Liver (tissue), 9 donors: ENCODE results near the gene LHX8. TPM values are rescaled to one million over a fixed set of nuclear protein-coding genes. Genes with fewer than 3 reads are reported as not detected.

Experiments used
- DNase-seq: peaks from one replicate; pipeline ENCODE4 v3.0.0-alpha.2; 2017; ENCODE audit warnings: low spot score
- H3K27ac ChIP-seq, 2 donors: one replicate each; pipeline ENCODE4 v1.7.0; 2013; ENCODE audit warnings: inconsistent platforms in 2 of 2, low read length in 2 of 2, control low read depth in 1 of 2, low read depth in 1 of 2, mild to moderate bottlenecking in 1 of 2
- H3K27me3 ChIP-seq, 4 donors: one replicate each; pipeline versions ENCODE4 v1.6.1 to v1.7.0; 2013; ENCODE audit warnings: low read length in 3 of 4, inconsistent platforms in 1 of 4, mild to moderate bottlenecking in 1 of 4, moderate library complexity in 1 of 4; ENCODE audit not compliant: control insufficient read depth in 4 of 4, insufficient read depth in 4 of 4
- H3K36me3 ChIP-seq, 4 donors: one replicate each; pipeline versions ENCODE4 v1.6.1 to v1.7.0; 2013; ENCODE audit warnings: low read length in 3 of 4, mild to moderate bottlenecking in 3 of 4, low read depth in 1 of 4, moderate library complexity in 1 of 4; ENCODE audit not compliant: control insufficient read depth in 4 of 4, insufficient read depth in 3 of 4
- H3K4me1 ChIP-seq, 4 donors: one replicate each; pipeline versions ENCODE4 v1.6.1 to v1.7.0; 2013; ENCODE audit warnings: low read length in 3 of 4, mild to moderate bottlenecking in 3 of 4, moderate library complexity in 1 of 4; ENCODE audit not compliant: control insufficient read depth in 4 of 4, insufficient read depth in 4 of 4
- H3K4me3 ChIP-seq, 3 donors: one replicate each; pipeline versions ENCODE4 v1.6.1 to v1.7.0; 2013; ENCODE audit warnings: low read length in 3 of 3, control low read depth in 1 of 3, low read depth in 1 of 3, mild to moderate bottlenecking in 1 of 3
- H3K9ac ChIP-seq, 2 donors: one replicate each; pipeline ENCODE4 v1.7.0; 2013; ENCODE audit warnings: low read length in 2 of 2, mild to moderate bottlenecking in 2 of 2, moderate library complexity in 2 of 2, control low read depth in 1 of 2, low read depth in 1 of 2
- H3K9me3 ChIP-seq, 4 donors: one replicate each; pipeline versions ENCODE4 v1.6.1 to v1.7.0; 2013; ENCODE audit warnings: low read length in 3 of 4; ENCODE audit not compliant: control insufficient read depth in 4 of 4
- EGR1 ChIP-seq, 2 donors: IDR thresholded peaks; 2 replicates each; pipeline ENCODE4 v1.6.1; 2016 to 2018; ENCODE audit warnings: antibody characterized with exemption in 2 of 2, low read depth in 2 of 2
- FOXA2 ChIP-seq: IDR thresholded peaks from 2 replicates; pipeline ENCODE4 v1.6.1; 2016; ENCODE audit warnings: antibody characterized with exemption
- GABPA ChIP-seq, 2 donors: IDR thresholded peaks in 1 of 2; conservative IDR thresholded peaks in 1 of 2; 2 replicates each; pipeline ENCODE4 v1.6.1; 2016; ENCODE audit warnings: antibody characterized with exemption in 2 of 2, mild to moderate bottlenecking in 1 of 2, moderate library complexity in 1 of 2
- HNF4A ChIP-seq, 2 donors: conservative IDR thresholded peaks; 2 replicates each; pipeline ENCODE4 v1.6.1; 2016; ENCODE audit warnings: antibody characterized with exemption in 2 of 2, mild to moderate bottlenecking in 2 of 2
- HNF4G ChIP-seq: IDR thresholded peaks from 2 replicates; pipeline ENCODE4 v1.6.1; 2016; ENCODE audit warnings: antibody characterized with exemption
- JUND ChIP-seq, 2 donors: IDR thresholded peaks; 2 replicates each; pipeline ENCODE4 v1.6.1; 2016; ENCODE audit warnings: antibody characterized with exemption in 2 of 2
- NR2F2 ChIP-seq: IDR thresholded peaks from 2 replicates; pipeline ENCODE4 v1.6.1; 2016; ENCODE audit warnings: antibody characterized with exemption
- RAD21 ChIP-seq, 2 donors: IDR thresholded peaks; 2 replicates each; pipeline ENCODE4 v1.6.1; 2016; ENCODE audit warnings: antibody characterized with exemption in 2 of 2, mild to moderate bottlenecking in 2 of 2
- RXRA ChIP-seq, 2 donors: IDR thresholded peaks; 2 replicates each; pipeline ENCODE4 v1.6.1; 2017 to 2018; ENCODE audit warnings: antibody characterized with exemption in 2 of 2, mild to moderate bottlenecking in 1 of 2
- SP1 ChIP-seq: IDR thresholded peaks from 2 replicates; pipeline ENCODE4 v1.6.1; 2018; ENCODE audit warnings: antibody characterized with exemption, mild to moderate bottlenecking
- TAF1 ChIP-seq: conservative IDR thresholded peaks from 2 replicates; pipeline ENCODE4 v1.6.1; 2016; ENCODE audit warnings: antibody characterized with exemption, mild to moderate bottlenecking
- YY1 ChIP-seq: IDR thresholded peaks from 2 replicates; pipeline ENCODE4 v1.6.1; 2016; ENCODE audit warnings: antibody characterized with exemption, mild to moderate bottlenecking
- WGBS: extraction: QIAGEN DNeasy Blood & Tissue Kit; methylation state at CpG from one replicate; pipeline ENCODE4 v1.1.7; 2013; 5-methylcytosine and 5-hydroxymethylcytosine counted together
- polyA plus RNA-seq, 2 donors: library from polyadenylated mRNA; stranded (reverse) in 1 of 2; unstranded in 1 of 2; fragments of 200-250 nt in 1 of 2; fragments of >200 nt in 1 of 2; fragmentation: Nextera tagmentation in 1 of 2; extraction: Ambion mirVana in 1 of 2; gene quantifications; one replicate each; pipeline versions ENCODE4 v1.2.1 to v1.2.3, GENCODE V29; 2013 to 2015
- total RNA-seq, 2 donors: library from RNA; depleted of rRNA; stranded (reverse); fragments of >200 nt; gene quantifications; one replicate each; pipeline ENCODE4 v1.2.3, GENCODE V29; 2014
- TF ChIP-seq, protein P1 (sequence below): IDR thresholded peaks from 2 replicates; pipeline ENCODE4 v1.6.1; 2016; ENCODE audit warnings: antibody characterized with exemption
- TF ChIP-seq, protein P2 (sequence below): IDR thresholded peaks from 2 replicates; pipeline ENCODE4 v1.6.1; 2016; ENCODE audit warnings: antibody characterized with exemption
- TF ChIP-seq, protein P3 (sequence below): IDR thresholded peaks from 2 replicates; pipeline ENCODE4 v1.6.1; 2016; ENCODE audit warnings: antibody characterized with exemption, mild to moderate bottlenecking
- TF ChIP-seq, protein P4 (sequence below): IDR thresholded peaks from 2 replicates; pipeline ENCODE4 v1.6.1; 2016; ENCODE audit warnings: antibody characterized with exemption
- donor health status: healthy.
- donor health status: healthy.
- donor health status: healthy.
- donor health status: healthy.
- donor health status: healthy.

The LHX8 gene
- total and polyA plus RNA-seq, 4 donors = not detected

DNA sequence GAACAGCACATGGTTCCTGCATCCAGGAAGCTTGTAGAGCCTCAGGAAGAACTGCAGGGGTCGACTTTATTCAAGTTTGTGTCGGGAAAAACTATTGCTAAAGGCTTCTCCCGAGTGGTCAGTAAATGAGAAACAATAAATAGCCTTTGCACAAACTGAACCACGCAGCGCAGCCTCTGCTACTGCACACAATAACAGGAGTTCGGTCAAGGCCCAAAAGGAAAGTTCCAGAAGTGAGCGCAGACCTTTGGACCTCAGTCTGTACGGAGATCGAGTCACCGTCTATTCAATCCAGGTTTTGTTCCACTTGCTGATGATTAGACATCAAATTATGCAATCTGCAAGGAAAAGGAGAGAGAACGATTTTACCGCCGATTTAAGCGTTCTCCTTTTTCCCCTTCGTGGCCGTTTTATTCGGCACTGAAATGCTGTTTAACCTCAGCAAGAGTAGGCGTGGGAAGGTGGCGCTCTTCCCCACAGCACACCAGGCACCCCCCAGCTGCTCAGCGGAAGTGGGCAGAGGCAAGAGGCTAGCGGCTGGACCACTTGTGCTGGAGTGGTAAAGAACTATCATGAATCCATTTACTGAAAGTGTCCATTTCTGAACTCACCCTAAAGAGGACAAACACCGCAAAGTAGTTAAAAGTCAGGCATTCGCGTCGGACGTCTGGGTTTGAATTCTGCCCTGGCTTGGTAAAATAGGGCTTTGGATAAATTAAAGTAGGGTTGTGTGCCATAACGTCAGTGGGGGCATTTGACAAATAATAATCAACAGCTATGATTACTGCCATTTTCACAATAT lies 6.1 kb upstream of the LHX8 start:
- no peak overlapping the region for H3K4me3 ChIP-seq
- no peaks in the 10 kb centered on the region for H3K36me3 ChIP-seq
- TF ChIP-seq NR2F2 (no peak), JUND (IDR thresholded peaks at IDR 0.05) (no peak), RXRA (IDR thresholded peaks at IDR 0.05) (no peak), GABPA (IDR thresholded peaks at IDR 0.05 in 1 of 2, conservative IDR thresholded peaks at IDR 0.05 in 1 of 2) (no peak), HNF4A (conservative IDR thresholded peaks at IDR 0.05) (no peak), YY1 (no peak), FOXA2 (no peak), SP1 (no peak), HNF4G (no peak), TAF1 (no peak), EGR1 (IDR thresholded peaks at IDR 0.05; ENCODE audit: low read depth in 2 of 2) (no peak)
- TF ChIP-seq, protein P1, sequence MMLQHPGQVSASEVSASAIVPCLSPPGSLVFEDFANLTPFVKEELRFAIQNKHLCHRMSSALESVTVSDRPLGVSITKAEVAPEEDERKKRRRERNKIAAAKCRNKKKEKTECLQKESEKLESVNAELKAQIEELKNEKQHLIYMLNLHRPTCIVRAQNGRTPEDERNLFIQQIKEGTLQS = no peak
- TF ChIP-seq, protein P2, sequence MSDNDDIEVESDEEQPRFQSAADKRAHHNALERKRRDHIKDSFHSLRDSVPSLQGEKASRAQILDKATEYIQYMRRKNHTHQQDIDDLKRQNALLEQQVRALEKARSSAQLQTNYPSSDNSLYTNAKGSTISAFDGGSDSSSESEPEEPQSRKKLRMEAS = no peak
- TF ChIP-seq, protein P3, sequence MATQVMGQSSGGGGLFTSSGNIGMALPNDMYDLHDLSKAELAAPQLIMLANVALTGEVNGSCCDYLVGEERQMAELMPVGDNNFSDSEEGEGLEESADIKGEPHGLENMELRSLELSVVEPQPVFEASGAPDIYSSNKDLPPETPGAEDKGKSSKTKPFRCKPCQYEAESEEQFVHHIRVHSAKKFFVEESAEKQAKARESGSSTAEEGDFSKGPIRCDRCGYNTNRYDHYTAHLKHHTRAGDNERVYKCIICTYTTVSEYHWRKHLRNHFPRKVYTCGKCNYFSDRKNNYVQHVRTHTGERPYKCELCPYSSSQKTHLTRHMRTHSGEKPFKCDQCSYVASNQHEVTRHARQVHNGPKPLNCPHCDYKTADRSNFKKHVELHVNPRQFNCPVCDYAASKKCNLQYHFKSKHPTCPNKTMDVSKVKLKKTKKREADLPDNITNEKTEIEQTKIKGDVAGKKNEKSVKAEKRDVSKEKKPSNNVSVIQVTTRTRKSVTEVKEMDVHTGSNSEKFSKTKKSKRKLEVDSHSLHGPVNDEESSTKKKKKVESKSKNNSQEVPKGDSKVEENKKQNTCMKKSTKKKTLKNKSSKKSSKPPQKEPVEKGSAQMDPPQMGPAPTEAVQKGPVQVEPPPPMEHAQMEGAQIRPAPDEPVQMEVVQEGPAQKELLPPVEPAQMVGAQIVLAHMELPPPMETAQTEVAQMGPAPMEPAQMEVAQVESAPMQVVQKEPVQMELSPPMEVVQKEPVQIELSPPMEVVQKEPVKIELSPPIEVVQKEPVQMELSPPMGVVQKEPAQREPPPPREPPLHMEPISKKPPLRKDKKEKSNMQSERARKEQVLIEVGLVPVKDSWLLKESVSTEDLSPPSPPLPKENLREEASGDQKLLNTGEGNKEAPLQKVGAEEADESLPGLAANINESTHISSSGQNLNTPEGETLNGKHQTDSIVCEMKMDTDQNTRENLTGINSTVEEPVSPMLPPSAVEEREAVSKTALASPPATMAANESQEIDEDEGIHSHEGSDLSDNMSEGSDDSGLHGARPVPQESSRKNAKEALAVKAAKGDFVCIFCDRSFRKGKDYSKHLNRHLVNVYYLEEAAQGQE = no peak
- TF ChIP-seq, protein P4, sequence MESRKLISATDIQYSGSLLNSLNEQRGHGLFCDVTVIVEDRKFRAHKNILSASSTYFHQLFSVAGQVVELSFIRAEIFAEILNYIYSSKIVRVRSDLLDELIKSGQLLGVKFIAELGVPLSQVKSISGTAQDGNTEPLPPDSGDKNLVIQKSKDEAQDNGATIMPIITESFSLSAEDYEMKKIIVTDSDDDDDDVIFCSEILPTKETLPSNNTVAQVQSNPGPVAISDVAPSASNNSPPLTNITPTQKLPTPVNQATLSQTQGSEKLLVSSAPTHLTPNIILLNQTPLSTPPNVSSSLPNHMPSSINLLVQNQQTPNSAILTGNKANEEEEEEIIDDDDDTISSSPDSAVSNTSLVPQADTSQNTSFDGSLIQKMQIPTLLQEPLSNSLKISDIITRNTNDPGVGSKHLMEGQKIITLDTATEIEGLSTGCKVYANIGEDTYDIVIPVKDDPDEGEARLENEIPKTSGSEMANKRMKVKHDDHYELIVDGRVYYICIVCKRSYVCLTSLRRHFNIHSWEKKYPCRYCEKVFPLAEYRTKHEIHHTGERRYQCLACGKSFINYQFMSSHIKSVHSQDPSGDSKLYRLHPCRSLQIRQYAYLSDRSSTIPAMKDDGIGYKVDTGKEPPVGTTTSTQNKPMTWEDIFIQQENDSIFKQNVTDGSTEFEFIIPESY = no peak
- peaks cover 0 to 9% (median 3%) of the 10 kb centered on the region in 4 donors for H3K9me3 ChIP-seq
- H3K27me3 ChIP-seq = peaks cover 12 to 39% (median 18%) of the 10 kb centered on the region in 4 donors
- 8% methylated on average over 27 of the region's 27 CpGs for WGBS
- no peak overlapping the region for H3K27ac ChIP-seq
- H3K9ac ChIP-seq = no peak overlapping the region
- no peak for DNase-seq
- H3K4me1 ChIP-seq = peaks cover 0 to 3% (median 0%) of the 10 kb centered on the region in 4 donors

DNA sequence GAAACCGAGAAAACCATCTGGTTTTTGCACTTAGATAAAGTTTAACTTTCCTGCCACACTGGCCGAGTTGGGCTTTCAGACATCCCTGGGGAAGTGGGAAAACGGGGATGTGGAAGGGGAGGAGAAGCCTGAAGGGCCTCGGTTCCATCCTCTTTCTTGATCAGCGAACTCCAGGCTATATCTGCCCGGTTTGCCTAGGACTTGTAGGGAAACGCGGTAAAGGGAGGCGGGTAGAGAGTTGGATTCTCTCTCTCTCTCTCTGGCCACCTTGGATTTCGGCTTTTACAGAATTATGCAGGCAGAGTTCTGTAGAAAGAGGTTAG lies 4.6 kb upstream of the LHX8 start:
- Histone ChIP-seq H3K27me3 (peaks cover 8 to 46% (median 22%) of the 10 kb centered on the region in 4 donors), H3K36me3 (no peaks in the 10 kb centered on the region), H3K4me3 (no peak overlapping the region), H3K9ac (no peak overlapping the region), H3K9me3 (peaks cover 0 to 7% (median 3%) of the 10 kb centered on the region in 4 donors), H3K27ac (no peak overlapping the region), H3K4me1 (peaks cover 0 to 1% (median 0%) of the 10 kb centered on the region in 4 donors)
- DNase-seq = no peak
- TF ChIP-seq HNF4G (no peak), RAD21 (IDR thresholded peaks at IDR 0.05) (no peak)
- TF ChIP-seq, protein P3 = no peak
- TF ChIP-seq, protein P1 = no peak
- 3% methylated on average over 10 of the region's 10 CpGs for WGBS
